GM19193 (cell line): ENCODE measurements around the gene CDKN2B-AS1.

Source experiments
- POLR2A ChIP-seq: IDR thresholded peaks from 4 replicates; pipeline ENCODE4 v1.6.1; 2011; ENCODE audit not compliant: insufficient read depth, insufficient read length; ENCODE audit errors: extremely low read depth

The CDKN2B-AS1 gene

DNA sequence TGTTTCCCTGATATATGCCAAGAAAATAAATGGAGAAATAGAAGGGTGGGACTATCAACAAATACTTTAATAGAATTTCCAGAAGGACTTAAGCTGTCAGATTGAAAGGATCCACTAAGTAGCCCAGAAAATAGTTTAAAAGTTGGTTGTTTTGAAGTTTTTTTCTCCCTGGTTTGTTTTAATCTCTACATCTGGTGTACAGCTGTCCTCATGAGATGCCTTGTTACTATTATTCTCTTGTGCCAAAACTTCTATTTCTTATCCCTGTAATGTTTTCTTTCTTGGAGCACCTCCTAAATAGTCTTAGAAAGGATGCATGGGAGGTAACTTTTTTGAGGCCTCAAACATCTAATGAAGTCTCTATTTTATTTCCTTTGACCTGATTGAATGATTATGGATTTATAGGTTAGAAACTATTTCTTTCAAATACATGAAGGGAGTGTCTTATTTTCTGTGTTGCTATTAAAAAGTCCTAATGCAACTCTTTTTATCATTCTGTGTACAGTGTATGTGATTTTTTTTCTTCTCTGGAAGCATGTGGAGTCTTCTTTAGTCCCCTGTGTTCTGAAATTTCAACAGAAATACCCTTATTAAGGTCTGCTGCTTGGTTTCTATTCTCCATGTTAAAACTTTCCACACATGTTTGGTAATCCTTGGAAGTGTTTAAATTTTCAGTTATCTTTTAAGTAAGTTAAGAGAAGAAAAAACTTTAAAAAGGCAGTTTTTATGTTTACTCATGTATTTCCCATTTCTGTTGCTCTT lies 154.5 kb downstream of the CDKN2B-AS1 start:
- TF ChIP-seq POLR2A, result no peak

DNA sequence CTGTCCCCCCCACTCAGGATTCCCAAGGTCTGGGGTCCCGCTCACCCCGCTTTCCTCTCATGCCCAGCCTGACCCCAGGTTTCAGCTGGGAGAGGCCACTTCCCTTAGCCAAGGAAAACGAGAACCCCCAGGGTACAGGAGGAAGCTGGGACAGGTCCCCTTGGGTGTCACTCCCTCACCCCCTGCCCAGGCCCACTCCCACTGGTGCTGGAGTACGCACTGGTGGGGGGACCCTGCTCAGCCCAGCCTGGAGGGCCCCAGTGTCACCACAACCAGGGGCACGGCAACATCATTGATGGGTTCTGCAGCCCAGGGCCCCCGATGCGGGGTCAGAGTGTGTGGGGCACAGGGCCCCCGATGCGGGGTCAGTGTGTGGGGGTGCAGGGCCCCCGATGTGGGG lies 159.5 kb downstream of the CDKN2B-AS1 start:
- TF ChIP-seq POLR2A, result no peak

DNA sequence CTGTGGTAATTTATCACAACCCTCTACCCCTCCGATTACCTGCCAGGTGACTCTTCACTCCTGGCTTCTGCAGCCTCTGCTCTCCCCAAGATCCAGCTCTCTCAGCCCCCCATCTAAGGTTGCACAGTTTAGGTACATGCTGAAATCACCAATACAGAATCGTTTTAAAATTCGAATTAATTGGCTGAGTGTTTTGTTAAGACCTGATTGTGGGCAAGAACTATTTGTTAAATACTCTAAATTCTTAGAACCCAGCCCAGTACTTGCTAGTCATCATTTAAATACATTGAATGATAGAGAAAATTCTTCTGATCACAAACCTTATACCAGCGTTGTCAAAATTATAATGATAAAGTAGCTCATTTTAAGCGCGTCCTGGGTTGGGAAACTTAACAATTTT lies 162.0 kb downstream of the CDKN2B-AS1 start:
- TF ChIP-seq POLR2A, result no peak

DNA sequence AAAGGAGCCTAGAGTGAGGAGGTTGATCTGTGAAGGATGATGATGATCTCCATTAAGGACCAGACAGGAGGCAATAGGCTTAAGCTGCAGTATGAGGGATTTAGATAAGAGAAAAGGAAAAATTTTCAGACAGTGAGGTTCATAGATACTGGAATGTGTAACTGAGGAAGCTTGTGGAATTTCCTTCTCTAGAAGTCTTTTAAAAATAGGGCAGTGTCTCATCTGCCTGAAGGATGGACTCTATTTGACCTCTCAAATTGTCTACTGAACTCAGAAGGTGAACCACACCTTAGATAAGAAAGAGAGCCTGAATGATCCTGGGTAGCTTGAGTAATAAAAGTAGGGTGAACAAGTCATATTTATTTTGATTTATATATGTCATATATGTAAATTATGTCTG lies 162.7 kb downstream of the CDKN2B-AS1 start:
- TF ChIP-seq POLR2A, result no peak

DNA sequence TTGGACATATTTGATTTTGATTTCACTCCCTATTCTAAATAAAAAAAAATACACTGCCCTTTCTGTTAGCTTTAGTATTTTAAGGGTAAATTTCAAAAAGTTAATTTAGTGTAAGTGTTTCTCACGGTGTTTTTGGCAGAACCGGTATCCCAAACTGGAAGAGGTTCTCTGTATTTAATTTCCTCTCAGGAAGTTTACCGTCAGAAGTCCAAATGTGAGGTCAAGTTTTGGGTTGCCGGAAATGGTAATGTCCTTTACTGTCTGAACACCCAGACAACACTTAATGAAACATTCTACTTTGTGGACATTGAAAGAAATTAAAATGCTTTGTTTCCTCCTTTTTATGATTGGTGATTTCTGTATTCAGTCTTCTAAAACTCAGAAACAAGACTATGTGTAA lies 163.2 kb downstream of the CDKN2B-AS1 start:
- no peak for TF ChIP-seq POLR2A

DNA sequence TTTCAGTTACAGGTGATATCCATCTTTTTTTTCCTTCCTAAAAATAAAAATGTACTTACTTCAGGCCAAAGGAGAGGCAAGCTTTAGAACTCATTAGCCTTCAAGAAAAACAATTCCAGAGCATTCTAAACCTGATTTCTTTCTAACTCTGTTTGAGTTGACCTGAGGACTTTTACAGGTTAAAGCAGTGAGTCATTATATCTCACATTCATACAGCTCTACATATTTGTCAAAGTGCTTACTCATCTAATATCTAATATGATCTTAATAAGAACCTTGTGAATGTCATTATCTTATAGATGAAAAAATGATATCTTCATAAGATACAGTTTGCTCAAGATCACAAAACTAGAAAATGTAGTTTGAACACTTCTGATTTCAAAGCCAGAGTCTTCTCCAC lies 163.7 kb downstream of the CDKN2B-AS1 start:
- no peak for TF ChIP-seq POLR2A

DNA sequence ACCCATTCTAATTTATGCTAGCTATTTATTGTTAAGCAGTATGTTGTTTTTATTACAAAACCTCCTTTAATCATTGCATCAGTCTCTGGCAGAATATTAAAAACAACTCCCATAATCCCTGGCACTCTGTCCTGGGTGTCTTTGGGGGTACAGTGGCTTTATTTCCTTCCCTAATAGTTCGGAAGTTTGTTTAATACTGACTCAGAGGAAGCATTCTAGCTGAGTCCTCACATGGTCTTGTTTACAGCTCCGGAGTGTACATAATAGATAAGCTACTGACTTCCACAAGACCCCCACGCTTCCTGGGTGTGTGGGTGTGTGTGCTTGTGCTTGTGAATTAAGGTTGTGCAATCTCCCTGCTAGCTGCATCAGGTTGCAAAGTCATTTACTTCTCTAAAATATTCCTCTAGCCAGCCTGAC lies 164.3 kb downstream of the CDKN2B-AS1 start:
- no peak for TF ChIP-seq POLR2A

DNA sequence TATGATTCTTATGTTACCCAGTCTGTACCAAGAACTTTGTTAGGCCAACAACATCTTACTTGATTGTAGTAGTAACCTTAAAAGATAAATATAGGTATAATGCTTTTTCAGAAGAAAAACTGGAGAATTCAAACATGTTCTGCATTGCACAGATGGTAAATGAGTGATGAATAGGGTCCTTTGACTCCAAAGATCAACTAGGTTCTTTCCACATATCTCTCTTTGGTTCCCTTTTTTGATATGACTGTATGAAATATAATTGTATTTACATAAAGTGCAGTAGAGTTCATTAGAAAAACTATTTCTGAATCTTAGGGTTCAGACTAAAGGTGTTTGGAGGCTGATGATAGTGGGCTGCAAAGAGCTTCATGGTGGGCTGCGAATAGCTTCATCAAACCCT lies 165.0 kb downstream of the CDKN2B-AS1 start:
- no peak for TF ChIP-seq POLR2A

DNA sequence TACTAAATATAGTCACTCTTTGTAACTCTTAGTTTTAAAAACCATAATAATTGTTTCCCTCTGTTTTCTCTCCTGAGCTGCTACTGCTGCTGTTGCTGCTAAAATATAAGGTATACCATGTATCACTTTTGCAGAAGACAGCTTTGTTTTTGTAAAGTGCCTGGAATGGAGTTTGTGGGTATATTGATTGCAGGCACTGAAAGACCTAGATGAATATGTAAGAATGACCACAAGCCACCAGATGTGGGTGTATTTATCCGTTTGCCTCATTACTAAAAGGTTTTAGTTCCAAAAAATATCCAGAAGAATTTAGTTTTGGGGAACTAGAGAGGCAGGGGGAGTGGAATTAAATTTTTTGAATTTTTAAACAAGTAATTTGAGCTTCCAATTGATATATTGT lies 165.6 kb downstream of the CDKN2B-AS1 start:
- no peak for TF ChIP-seq POLR2A

DNA sequence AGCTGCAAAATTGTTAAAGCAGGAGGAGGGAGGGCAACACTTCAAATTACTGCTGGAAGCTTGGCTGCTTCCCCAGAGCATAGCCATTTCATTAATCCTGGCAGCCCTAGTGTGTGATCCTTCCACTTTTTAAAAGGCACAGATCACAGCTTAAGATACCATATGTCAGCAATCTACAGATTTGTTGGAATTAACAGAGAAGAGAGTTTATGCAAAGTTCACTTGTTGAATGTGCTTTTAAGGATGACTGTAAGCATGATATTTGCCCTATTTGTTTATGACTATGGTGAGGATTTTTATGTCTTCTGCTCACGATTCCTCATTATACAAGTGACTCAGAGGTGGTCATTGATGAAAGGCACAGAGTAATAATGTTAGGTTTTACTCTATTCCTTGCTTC lies 170.6 kb downstream of the CDKN2B-AS1 start:
- no peak for TF ChIP-seq POLR2A

DNA sequence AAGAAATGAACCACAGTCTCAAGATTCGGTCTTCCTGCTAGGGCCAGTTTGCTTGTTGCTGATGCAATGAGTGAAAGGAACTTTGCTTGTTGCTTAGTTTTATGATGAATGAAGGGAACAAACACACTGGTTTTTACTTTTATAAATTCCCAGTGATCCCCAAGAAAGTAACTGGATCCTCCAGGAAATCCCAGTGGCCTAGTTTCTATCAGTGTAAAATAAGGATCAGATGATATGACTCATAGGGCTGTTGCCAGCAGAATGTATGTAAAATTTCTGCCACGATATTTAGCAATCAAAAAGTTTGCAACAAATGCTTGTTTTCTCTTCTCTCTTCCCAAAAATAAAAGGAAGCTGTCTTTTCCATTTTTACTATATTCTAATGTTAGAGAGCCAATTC lies 174.7 kb downstream of the CDKN2B-AS1 start:
- TF ChIP-seq POLR2A, result no peak

DNA sequence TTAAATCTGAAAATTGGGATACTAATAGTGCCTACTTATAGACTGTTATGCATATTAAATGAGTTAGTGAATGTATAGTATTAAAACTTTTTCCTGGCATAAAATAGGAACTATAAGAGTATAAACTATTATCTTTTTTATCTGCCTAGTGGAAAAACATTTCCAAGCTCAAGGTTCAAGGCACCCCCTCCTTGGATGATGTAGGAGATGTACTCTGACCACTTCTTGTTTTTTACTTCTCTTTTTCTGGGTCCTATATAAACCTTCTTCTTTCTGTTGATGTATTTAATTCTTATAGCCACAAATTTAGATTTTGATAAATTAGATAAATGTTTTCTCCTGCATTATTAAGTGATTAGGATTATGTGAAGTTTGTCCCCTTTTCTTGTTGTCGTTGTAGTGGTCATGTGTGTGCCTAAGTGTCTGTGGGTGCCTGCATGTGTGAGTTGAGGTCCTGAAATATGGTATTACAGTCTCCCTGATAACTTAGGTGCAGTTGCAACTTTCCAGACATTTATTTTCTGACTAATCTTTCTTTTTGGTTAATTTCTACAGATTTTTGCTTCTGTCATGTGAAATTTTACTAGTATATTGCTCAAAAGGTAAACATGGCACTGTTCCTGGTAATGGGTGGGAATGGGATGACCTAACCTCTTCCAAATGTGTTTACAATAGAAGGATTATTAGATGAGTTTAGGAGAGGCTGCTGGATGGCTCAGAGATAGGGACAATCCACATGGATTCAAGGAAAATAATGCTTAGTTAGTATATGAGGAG lies 175.3 kb downstream of the CDKN2B-AS1 start:
- TF ChIP-seq POLR2A, result no peak
